BLaER1 treated with 17β-estradiol and CSF1 and Interleukin-3, amounts not matched to agents 10 nM and 100 nM (cell line): ENCODE results near the gene SEC24A.
A peak's percentile ranks its signal among the peaks of the same experiment; 100 is the strongest.
"Not testable (repeated sequence)": the region's sequence is repeated elsewhere in the genome, so short reads cannot be mapped to it uniquely, and the experiment has no call there.

Experiments used
- H3K27ac ChIP-seq, 11 experiments: shearing (Covaris generic); formaldehyde crosslinking; 2 replicates each; pipeline ENCODE4 v1.8.1; 2022
- H3K27me3 ChIP-seq, 11 experiments: shearing (Covaris generic); formaldehyde crosslinking; 2 replicates each; pipeline ENCODE4 v1.8.1; 2022
- H3K36me3 ChIP-seq, 11 experiments: shearing (Covaris generic); formaldehyde crosslinking; 2 replicates each; pipeline ENCODE4 v1.8.1; 2022
- H3K4me1 ChIP-seq, 10 experiments: shearing (Covaris generic); formaldehyde crosslinking; 2 replicates each; pipeline ENCODE4 v1.8.1; 2022
- H3K4me2 ChIP-seq, 11 experiments: shearing (Covaris generic); formaldehyde crosslinking; 2 replicates each; pipeline ENCODE4 v1.8.1; 2022
- H3K4me3 ChIP-seq, 10 experiments: shearing (Covaris generic); formaldehyde crosslinking; 2 replicates each; pipeline ENCODE4 v1.8.1; 2022
- H3K9ac ChIP-seq, 11 experiments: shearing (Covaris generic); formaldehyde crosslinking; 2 replicates each; pipeline ENCODE4 v1.8.1; 2022
- H3K9me3 ChIP-seq, 11 experiments: shearing (Covaris generic); formaldehyde crosslinking; replicated peaks in 1 of 11; 2 replicates each; pipeline ENCODE4 v1.8.1; 2022
- H4K20me1 ChIP-seq, 11 experiments: shearing (Covaris generic); formaldehyde crosslinking; 2 replicates each; pipeline ENCODE4 v1.8.1; 2022
- Cebpa-rat ChIP-seq, 11 experiments: shearing (Covaris generic); IDR thresholded peaks; 2 replicates each; pipeline ENCODE4 v1.8.1; 2022

SEC24A gene

GRCh38 chr5:134611515-134611914 is 37.1 kb upstream of the SEC24A start:
- Histone ChIP-seq H3K4me1 (peaks cover 0 to 11% (median 0%) of the 10 kb centered on the region in 10 experiments; a peak in 3 of 20 replicates), H3K27me3 (no peaks in the 10 kb centered on the region), H3K9ac (no peak overlapping the region), H3K27ac (no peak overlapping the region), H3K9me3 (no peaks in the 10 kb centered on the region), H3K4me3 (no peak overlapping the region), H3K4me2 (no peak overlapping the region), H3K36me3 (peaks cover 80 to 98% (median 90%) of the 10 kb centered on the region in 11 experiments), H4K20me1 (no peaks in the 10 kb centered on the region)
- TF ChIP-seq Cebpa-rat (IDR thresholded peaks at IDR 0.05): no peak

GRCh38 chr5:134614450-134615085 is 34.0 kb upstream of the SEC24A start:
- Histone ChIP-seq H3K9me3 (no peaks in the 10 kb centered on the region), H3K9ac (no peak overlapping the region), H3K4me2 (no peak overlapping the region), H3K4me1 (0 out of 20 replicates have a peak, but pooled peaks cover 0 to 2% (median 0%) of the 10 kb centered on the region in 10 experiments), H3K27ac (no peak overlapping the region), H3K36me3 (peaks cover 77 to 98% (median 88%) of the 10 kb centered on the region in 11 experiments), H3K4me3 (no peak overlapping the region), H3K27me3 (no peaks in the 10 kb centered on the region), H4K20me1 (no peaks in the 10 kb centered on the region)
- no peak for TF ChIP-seq Cebpa-rat (IDR thresholded peaks at IDR 0.05)

- Histone ChIP-seq H3K4me1 (no peaks in the 10 kb centered on the region), H3K4me2 (no peak overlapping the region), H3K36me3 (peaks cover 81 to 94% (median 86%) of the 10 kb centered on the region in 11 experiments), H3K27ac (no peak overlapping the region), H3K4me3 (no peak overlapping the region), H3K27me3 (no peaks in the 10 kb centered on the region), H3K9ac (no peak overlapping the region), H4K20me1 (peaks cover 0 to 13% (median 2%) of the 10 kb centered on the region in 11 experiments; a peak in 5 of 22 replicates), H3K9me3 (no peaks in the 10 kb centered on the region)
- TF ChIP-seq Cebpa-rat (IDR thresholded peaks at IDR 0.05): no peak
Observed at GRCh38 chr5:134620634-134621033, 28.0 kb upstream of the SEC24A start.

DNA sequence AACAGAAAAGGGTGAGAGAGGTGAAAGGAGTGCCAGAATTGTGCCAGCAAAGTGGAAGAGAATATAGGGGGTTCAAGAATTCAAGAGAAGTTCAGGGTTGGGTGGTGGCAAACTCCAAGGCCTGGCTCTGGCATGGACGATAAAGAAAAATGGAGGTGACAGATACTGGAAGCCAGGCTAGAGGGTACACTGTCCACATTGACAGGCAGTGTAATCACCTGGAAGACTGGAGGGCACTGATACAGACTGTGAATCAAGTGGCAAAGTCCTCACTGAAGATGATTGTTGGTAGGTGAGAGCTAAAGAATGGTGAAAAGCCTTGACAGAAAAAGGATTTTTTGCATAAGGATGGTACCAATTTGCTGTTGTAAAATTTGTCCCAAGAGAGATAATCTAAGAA is 23.0 kb upstream of the SEC24A start:
- Histone ChIP-seq H3K27me3 (no peaks in the 10 kb centered on the region), H4K20me1 (peaks cover 0 to 30% (median 3%) of the 10 kb centered on the region in 11 experiments; a peak in 8 of 22 replicates), H3K9ac (no peak overlapping the region), H3K36me3 (peaks cover 36 to 61% (median 45%) of the 10 kb centered on the region in 11 experiments), H3K4me3 (no peak overlapping the region), H3K27ac (no peak overlapping the region), H3K4me1 (peaks cover 0 to 15% (median 3%) of the 10 kb centered on the region in 10 experiments; a peak in 12 of 20 replicates), H3K4me2 (no peak overlapping the region), H3K9me3 (no peaks in the 10 kb centered on the region)
- no peak for TF ChIP-seq Cebpa-rat (IDR thresholded peaks at IDR 0.05)

GRCh38 chr5:134626369-134627014 is 22.1 kb upstream of the SEC24A start:
- H3K4me1 ChIP-seq: peaks cover 3 to 24% (median 12%) of the 10 kb centered on the region in 10 experiments
- H3K9ac ChIP-seq: no peak overlapping the region
- no peaks in the 10 kb centered on the region for H3K27me3 ChIP-seq
- no peak for TF ChIP-seq Cebpa-rat (IDR thresholded peaks at IDR 0.05)
- H3K4me2 ChIP-seq: peak overlapping the region in 3 of 11 experiments; percentile 1 to 39 (median 18); a peak in 3 of 22 replicates
- H3K27ac ChIP-seq: no peak overlapping the region
- H3K4me3 ChIP-seq: no peak overlapping the region
- no peaks in the 10 kb centered on the region for H3K9me3 ChIP-seq
- peaks cover 0 to 35% (median 3%) of the 10 kb centered on the region in 11 experiments; a peak in 8 of 22 replicates for H4K20me1 ChIP-seq
- H3K36me3 ChIP-seq: peaks cover 26 to 52% (median 36%) of the 10 kb centered on the region in 11 experiments

GRCh38 chr5:134634227-134634626 is 14.4 kb upstream of the SEC24A start:
- peaks cover 0 to 5% (median 0%) of the 10 kb centered on the region in 11 experiments; a peak in 5 of 22 replicates for H3K36me3 ChIP-seq
- H3K27ac ChIP-seq: no peak overlapping the region
- no peak overlapping the region for H3K4me2 ChIP-seq
- peaks cover 0 to 15% (median 0%) of the 10 kb centered on the region in 11 experiments; a peak in 4 of 22 replicates for H4K20me1 ChIP-seq
- TF ChIP-seq Cebpa-rat (IDR thresholded peaks at IDR 0.05): no peak
- peaks cover 10 to 21% (median 18%) of the 10 kb centered on the region in 10 experiments for H3K4me1 ChIP-seq
- peaks cover 0 to 10% (median 5%) of the 10 kb centered on the region in 11 experiments; a peak in 10 of 22 replicates for H3K27me3 ChIP-seq
- no peaks in the 10 kb centered on the region for H3K9me3 ChIP-seq
- H3K9ac ChIP-seq: no peak overlapping the region
- no peak overlapping the region for H3K4me3 ChIP-seq

GRCh38 chr5:134635366-134635765 is 13.2 kb upstream of the SEC24A start:
- not testable (repeated sequence) for H3K27ac ChIP-seq, H3K9me3 ChIP-seq, H3K36me3 ChIP-seq, H3K4me3 ChIP-seq, H3K9ac ChIP-seq, H4K20me1 ChIP-seq, H3K4me2 ChIP-seq
- H3K27me3 ChIP-seq: peaks cover 0 to 10% (median 5%) of the 10 kb centered on the region in 11 experiments; a peak in 10 of 22 replicates
- H3K4me1 ChIP-seq: peaks cover 10 to 18% (median 16%) of the 10 kb centered on the region in 10 experiments

DNA sequence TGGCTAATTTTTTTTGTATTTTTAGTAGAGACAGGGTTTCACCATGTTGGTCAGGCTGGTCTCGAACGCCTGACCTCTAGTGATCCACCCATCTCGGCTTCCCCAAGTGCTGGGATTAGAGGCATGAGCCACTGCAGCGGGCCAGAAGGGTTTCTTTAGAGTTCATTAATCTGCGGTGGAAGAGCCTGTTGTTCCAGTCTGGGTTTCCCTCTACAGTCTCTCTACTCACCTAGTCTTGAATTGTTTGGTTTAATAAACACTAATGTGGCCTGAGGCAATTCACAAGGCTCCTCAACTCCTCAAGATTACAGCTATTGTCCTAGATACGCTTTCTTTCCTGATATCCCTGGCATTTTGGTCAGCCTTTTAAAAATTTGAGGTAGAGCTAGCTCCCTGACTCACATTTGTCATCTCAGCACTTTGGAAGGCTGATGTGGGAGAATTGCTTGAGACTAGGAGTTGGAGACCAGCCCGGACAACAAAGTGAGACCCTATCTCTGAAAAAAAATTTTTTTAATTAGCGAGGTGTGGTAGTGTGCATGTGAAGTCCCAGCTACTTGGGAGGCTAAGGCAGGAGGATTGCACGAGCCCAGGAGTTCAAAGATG is 11.4 kb upstream of the SEC24A start:
- no peak overlapping the region for H3K27ac ChIP-seq
- no peak overlapping the region for H3K9ac ChIP-seq
- H3K9me3 ChIP-seq: no peaks in the 10 kb centered on the region
- H3K4me2 ChIP-seq: no peak overlapping the region
- H3K4me1 ChIP-seq: no peaks in the 10 kb centered on the region
- H3K27me3 ChIP-seq: peaks cover 0 to 6% (median 4%) of the 10 kb centered on the region in 11 experiments; a peak in 10 of 22 replicates
- H3K4me3 ChIP-seq: no peak overlapping the region
- no peaks in the 10 kb centered on the region for H4K20me1 ChIP-seq
- TF ChIP-seq Cebpa-rat (IDR thresholded peaks at IDR 0.05): no peak
- H3K36me3 ChIP-seq: no peaks in the 10 kb centered on the region

DNA sequence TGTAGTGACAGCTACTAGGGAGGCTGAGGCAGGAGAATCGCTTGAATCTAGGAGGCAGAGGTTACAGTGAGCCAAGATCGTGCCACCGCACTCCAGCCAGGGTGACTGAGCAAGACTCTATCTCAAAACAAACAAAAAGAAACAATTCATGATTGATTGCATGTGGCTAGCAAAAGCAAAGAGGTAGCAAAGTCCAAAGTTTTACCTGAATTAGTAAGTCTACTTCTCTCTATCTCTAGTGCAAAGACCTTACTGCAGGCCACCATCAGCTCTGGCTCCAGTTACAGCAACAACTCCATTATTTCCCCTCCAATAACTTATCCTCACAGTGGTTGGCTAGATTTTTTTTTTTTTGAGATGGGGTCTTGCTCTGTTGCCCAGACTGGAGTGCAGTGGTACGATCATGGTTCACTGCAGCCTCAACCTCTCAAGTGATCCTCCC is 9.8 kb upstream of the SEC24A start:
- no peaks in the 10 kb centered on the region for H3K27me3 ChIP-seq
- peaks cover 0 to 6% (median 1%) of the 10 kb centered on the region in 10 experiments; a peak in 6 of 20 replicates for H3K4me1 ChIP-seq
- H3K9ac ChIP-seq: no peak overlapping the region
- H3K4me3 ChIP-seq: no peak overlapping the region
- no peak overlapping the region for H3K27ac ChIP-seq
- no peak for TF ChIP-seq Cebpa-rat (IDR thresholded peaks at IDR 0.05)
- H4K20me1 ChIP-seq: no peaks in the 10 kb centered on the region
- H3K4me2 ChIP-seq: no peak overlapping the region
- H3K9me3 ChIP-seq: no peaks in the 10 kb centered on the region
- no peaks in the 10 kb centered on the region for H3K36me3 ChIP-seq
